Mononuclear cell (primary cell): ENCODE measurements around the gene ACAN. TPM values are rescaled to one million over a fixed set of nuclear protein-coding genes. Genes with fewer than 3 reads are reported as not detected.

ENCODE experiments used
- H3K27me3 ChIP-seq: 2 replicates; pipeline ENCODE4 v1.6.0; 2011; ENCODE audit warnings: low read length, control low read depth; ENCODE audit not compliant: insufficient read depth
- H3K4me1 ChIP-seq: 2 replicates; pipeline ENCODE4 v1.5.1; 2011; ENCODE audit warnings: mild to moderate bottlenecking, low read length, control low read depth; ENCODE audit not compliant: insufficient read depth
- H3K4me3 ChIP-seq: 2 replicates; pipeline ENCODE4 v1.5.1; 2011; ENCODE audit warnings: mild to moderate bottlenecking, low read length, moderate library complexity
- H3K9me3 ChIP-seq: 2 replicates; pipeline ENCODE4 v1.5.1; 2011; ENCODE audit warnings: low read depth, mild to moderate bottlenecking, control low read depth, low read length
- total RNA-seq: library from RNA; depleted of rRNA; stranded (reverse); fragments of >200 nt; gene quantifications from one replicate; pipeline ENCODE4 v1.2.3, GENCODE V29; 2012

Gene ACAN
- total RNA-seq, 1 donor = under 0.01 TPM

- Histone ChIP-seq H3K4me3 (no peak overlapping the region), H3K9me3 (no peaks in the 10 kb centered on the region), H3K4me1 (no peaks in the 10 kb centered on the region), H3K27me3 (no peaks in the 10 kb centered on the region)
These were observed 15.7 kb downstream of the ACAN start for GRCh38 chr15:88818920-88819319.

GRCh38 chr15:88821993-88822392, 18.8 kb downstream of the ACAN start:
- Histone ChIP-seq H3K4me1 (no peaks in the 10 kb centered on the region), H3K4me3 (no peak overlapping the region), H3K9me3 (no peaks in the 10 kb centered on the region), H3K27me3 (no peaks in the 10 kb centered on the region)

- Histone ChIP-seq H3K27me3 (no peaks in the 10 kb centered on the region), H3K4me1 (no peaks in the 10 kb centered on the region), H3K4me3 (no peak overlapping the region), H3K9me3 (no peaks in the 10 kb centered on the region)
These were observed 25.6 kb downstream of the ACAN start for GRCh38 chr15:88828791-88829190.

- Histone ChIP-seq H3K4me1 (no peaks in the 10 kb centered on the region), H3K9me3 (no peaks in the 10 kb centered on the region), H3K27me3 (no peaks in the 10 kb centered on the region), H3K4me3 (no peak overlapping the region)
These were observed 26.8 kb downstream of the ACAN start for GRCh38 chr15:88830016-88830415.

GRCh38 chr15:88832820-88833730, 29.8 kb downstream of the ACAN start:
- H3K9me3 ChIP-seq = no peaks in the 10 kb centered on the region
- no peak overlapping the region for H3K4me3 ChIP-seq
- no peaks in the 10 kb centered on the region for H3K4me1 ChIP-seq
- H3K27me3 ChIP-seq = no peaks in the 10 kb centered on the region

- no peaks in the 10 kb centered on the region for H3K27me3 ChIP-seq
- H3K4me1 ChIP-seq = no peaks in the 10 kb centered on the region
- H3K4me3 ChIP-seq = no peak overlapping the region
- no peaks in the 10 kb centered on the region for H3K9me3 ChIP-seq
These were observed 30.5 kb downstream of the ACAN start for GRCh38 chr15:88833731-88834100.

GRCh38 chr15:88834211-88834812, 31.1 kb downstream of the ACAN start:
- H3K9me3 ChIP-seq = no peaks in the 10 kb centered on the region
- no peak overlapping the region for H3K4me3 ChIP-seq
- H3K27me3 ChIP-seq = no peaks in the 10 kb centered on the region
- no peaks in the 10 kb centered on the region for H3K4me1 ChIP-seq

GRCh38 chr15:88835119-88835518, 31.9 kb downstream of the ACAN start:
- Histone ChIP-seq H3K4me3 (no peak overlapping the region), H3K4me1 (no peaks in the 10 kb centered on the region), H3K27me3 (no peaks in the 10 kb centered on the region)

GRCh38 chr15:88835646-88836045, 32.4 kb downstream of the ACAN start:
- H3K4me3 ChIP-seq = no peak overlapping the region
- H3K27me3 ChIP-seq = no peaks in the 10 kb centered on the region
- H3K9me3 ChIP-seq = no peaks in the 10 kb centered on the region
- H3K4me1 ChIP-seq = no peaks in the 10 kb centered on the region

More at GRCh38 chr15:88835119-88835518, 31.9 kb downstream of the ACAN start:
- no peaks in the 10 kb centered on the region for H3K9me3 ChIP-seq

GRCh38 chr15:88838667-88839066, 35.4 kb downstream of the ACAN start:
- H3K27me3 ChIP-seq = no peaks in the 10 kb centered on the region
- no peak overlapping the region for H3K4me3 ChIP-seq
- H3K9me3 ChIP-seq = no peaks in the 10 kb centered on the region
- H3K4me1 ChIP-seq = no peaks in the 10 kb centered on the region

GRCh38 chr15:88839146-88839545, 35.9 kb downstream of the ACAN start:
- Histone ChIP-seq H3K27me3 (no peaks in the 10 kb centered on the region), H3K4me1 (no peaks in the 10 kb centered on the region), H3K4me3 (no peak overlapping the region), H3K9me3 (no peaks in the 10 kb centered on the region)

- no peaks in the 10 kb centered on the region for H3K27me3 ChIP-seq
- no peaks in the 10 kb centered on the region for H3K4me1 ChIP-seq
- no peaks in the 10 kb centered on the region for H3K9me3 ChIP-seq
- no peak overlapping the region for H3K4me3 ChIP-seq
These were observed 36.7 kb downstream of the ACAN start for GRCh38 chr15:88839961-88840360.

- H3K27me3 ChIP-seq = no peaks in the 10 kb centered on the region
- no peaks in the 10 kb centered on the region for H3K9me3 ChIP-seq
- no peak overlapping the region for H3K4me3 ChIP-seq
- H3K4me1 ChIP-seq = no peaks in the 10 kb centered on the region
These were observed 38.0 kb downstream of the ACAN start for GRCh38 chr15:88841236-88841635.

GRCh38 chr15:88842156-88842555, 38.9 kb downstream of the ACAN start:
- Histone ChIP-seq H3K4me3 (no peak overlapping the region), H3K27me3 (no peaks in the 10 kb centered on the region), H3K4me1 (no peaks in the 10 kb centered on the region), H3K9me3 (no peaks in the 10 kb centered on the region)

- Histone ChIP-seq H3K4me3 (no peak overlapping the region), H3K9me3 (no peaks in the 10 kb centered on the region), H3K4me1 (no peaks in the 10 kb centered on the region), H3K27me3 (no peaks in the 10 kb centered on the region)
These were observed 40.1 kb downstream of the ACAN start for GRCh38 chr15:88843334-88843733.
